Smooth muscle cell (in vitro differentiated cells): ENCODE data around the gene NCF4. TPM values are rescaled to one million over a fixed set of nuclear protein-coding genes. Genes with fewer than 3 reads are reported as not detected.

Experiments used
- DNase-seq: peaks from one replicate; lab custom pipeline; 2025; ENCODE audit not compliant: unreplicated experiment; lab: John Stamatoyannopoulos, UW
- H2AFZ ChIP-seq: fragments of 200-600 bp; sonication (generic); 2 replicates; pipeline ENCODE4 v1.6.0; 2016; ENCODE audit warnings: antibody characterized with exemption, low read depth, mild to moderate bottlenecking
- H3F3A ChIP-seq: fragments of 200-600 bp; sonication (generic); 2 replicates; pipeline ENCODE4 v1.6.0; 2017; ENCODE audit warnings: antibody characterized with exemption, low read depth
- H3K27ac ChIP-seq: fragments of 200-600 bp; sonication (generic); 2 replicates; pipeline ENCODE4 v1.5.1; 2016; ENCODE audit warnings: low read depth, mild to moderate bottlenecking
- H3K27me3 ChIP-seq: fragments of 200-600 bp; sonication (generic); 2 replicates; pipeline ENCODE4 v1.6.1; 2016; ENCODE audit warnings: low read depth, mild to moderate bottlenecking
- H3K36me3 ChIP-seq: fragments of 200-600 bp; sonication (generic); 2 replicates; pipeline ENCODE4 v1.5.1; 2016; ENCODE audit warnings: low read depth
- H3K4me1 ChIP-seq: fragments of 200-600 bp; sonication (generic); 2 replicates; pipeline ENCODE4 v1.5.1; 2016; ENCODE audit warnings: low read depth
- H3K4me2 ChIP-seq: fragments of 200-600 bp; sonication (generic); 2 replicates; pipeline ENCODE4 v1.6.0; 2016; ENCODE audit warnings: mild to moderate bottlenecking
- H3K4me3 ChIP-seq: fragments of 200-600 bp; sonication (generic); 2 replicates; pipeline ENCODE4 v1.5.1; 2016; ENCODE audit warnings: mild to moderate bottlenecking
- H3K79me2 ChIP-seq: fragments of 200-600 bp; sonication (generic); 2 replicates; pipeline ENCODE4 v1.6.0; 2016; ENCODE audit warnings: low read depth, mild to moderate bottlenecking
- H3K9ac ChIP-seq: fragments of 200-600 bp; sonication (generic); 2 replicates; pipeline ENCODE4 v1.6.0; 2016; ENCODE audit warnings: low read depth
- H3K9me3 ChIP-seq: fragments of 200-600 bp; sonication (generic); replicated peaks from 2 replicates; pipeline ENCODE4 v1.5.1; 2016; ENCODE audit warnings: low read depth
- H4K20me1 ChIP-seq: fragments of 200-600 bp; sonication (generic); 2 replicates; pipeline ENCODE4 v1.6.0; 2016; ENCODE audit warnings: low read depth
- WGBS: methylation state at CpG from one replicate; pipeline ENCODE4 v1.1.7; 2016; ENCODE audit warnings: low lambda C conversion rate; 5-methylcytosine and 5-hydroxymethylcytosine counted together
- polyA plus RNA-seq: library from polyadenylated mRNA; unstranded; fragments of >200 nt; fragmentation: Nextera tagmentation; extraction: Ambion mirVana; gene quantifications from 2 replicates; pipeline ENCODE4 v1.2.1, GENCODE V29; 2016
- total RNA-seq: library from RNA; depleted of rRNA; stranded (reverse); fragments of >200 nt; gene quantifications from 2 replicates; pipeline ENCODE4 v1.2.3, GENCODE V29; 2014
- TF ChIP-seq, protein P1 (sequence below): fragments of 200-600 bp; sonication (generic); IDR thresholded peaks from 2 replicates; pipeline ENCODE4 v1.5.1; 2017; ENCODE audit warnings: borderline replicate concordance, mild to moderate bottlenecking, antibody characterized with exemption; ENCODE audit not compliant: insufficient read depth, poor library complexity, severe bottlenecking

Gene NCF4
- total and polyA plus RNA-seq, 2 experiments from 2014 or later, result 0.15 TPM; not detected in 1

DNA sequence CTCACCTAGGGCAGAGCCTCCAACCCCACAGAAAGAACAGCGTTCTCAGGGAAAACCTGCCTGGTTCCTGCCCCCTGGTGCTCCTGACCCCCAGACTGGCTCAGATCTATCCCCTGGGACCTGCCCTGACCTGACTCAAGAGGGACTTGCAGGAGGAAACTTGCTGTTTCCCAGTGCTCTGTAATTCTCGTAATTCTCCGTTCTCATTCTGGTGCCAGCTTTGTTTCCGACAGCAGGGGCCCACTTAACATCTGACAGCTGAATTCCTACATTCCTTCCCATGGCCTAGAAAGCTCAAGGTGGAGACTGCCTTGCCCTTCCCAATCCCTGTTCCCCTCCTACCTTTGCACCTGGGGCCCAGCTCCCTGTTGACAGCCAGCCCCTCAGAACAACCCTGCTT lies 40.1 kb downstream of the NCF4 start:
- Histone ChIP-seq H2AFZ (no peak overlapping the region), H3K4me2 (no peak overlapping the region), H3K4me3 (no peak overlapping the region), H3F3A (no peaks in the 10 kb centered on the region), H3K79me2 (no peaks in the 10 kb centered on the region), H3K27ac (no peak overlapping the region), H3K9me3 (no peaks in the 10 kb centered on the region), H3K36me3 (no peaks in the 10 kb centered on the region), H3K9ac (no peak overlapping the region), H3K27me3 (peaks cover 4% of the 10 kb centered on the region), H4K20me1 (no peaks in the 10 kb centered on the region), H3K4me1 (no peaks in the 10 kb centered on the region)
- TF ChIP-seq, protein P1, sequence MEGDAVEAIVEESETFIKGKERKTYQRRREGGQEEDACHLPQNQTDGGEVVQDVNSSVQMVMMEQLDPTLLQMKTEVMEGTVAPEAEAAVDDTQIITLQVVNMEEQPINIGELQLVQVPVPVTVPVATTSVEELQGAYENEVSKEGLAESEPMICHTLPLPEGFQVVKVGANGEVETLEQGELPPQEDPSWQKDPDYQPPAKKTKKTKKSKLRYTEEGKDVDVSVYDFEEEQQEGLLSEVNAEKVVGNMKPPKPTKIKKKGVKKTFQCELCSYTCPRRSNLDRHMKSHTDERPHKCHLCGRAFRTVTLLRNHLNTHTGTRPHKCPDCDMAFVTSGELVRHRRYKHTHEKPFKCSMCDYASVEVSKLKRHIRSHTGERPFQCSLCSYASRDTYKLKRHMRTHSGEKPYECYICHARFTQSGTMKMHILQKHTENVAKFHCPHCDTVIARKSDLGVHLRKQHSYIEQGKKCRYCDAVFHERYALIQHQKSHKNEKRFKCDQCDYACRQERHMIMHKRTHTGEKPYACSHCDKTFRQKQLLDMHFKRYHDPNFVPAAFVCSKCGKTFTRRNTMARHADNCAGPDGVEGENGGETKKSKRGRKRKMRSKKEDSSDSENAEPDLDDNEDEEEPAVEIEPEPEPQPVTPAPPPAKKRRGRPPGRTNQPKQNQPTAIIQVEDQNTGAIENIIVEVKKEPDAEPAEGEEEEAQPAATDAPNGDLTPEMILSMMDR, result no peak
- WGBS, result 34% methylated on average over 4 of the region's 4 CpGs
- DNase-seq, result no peak

DNA sequence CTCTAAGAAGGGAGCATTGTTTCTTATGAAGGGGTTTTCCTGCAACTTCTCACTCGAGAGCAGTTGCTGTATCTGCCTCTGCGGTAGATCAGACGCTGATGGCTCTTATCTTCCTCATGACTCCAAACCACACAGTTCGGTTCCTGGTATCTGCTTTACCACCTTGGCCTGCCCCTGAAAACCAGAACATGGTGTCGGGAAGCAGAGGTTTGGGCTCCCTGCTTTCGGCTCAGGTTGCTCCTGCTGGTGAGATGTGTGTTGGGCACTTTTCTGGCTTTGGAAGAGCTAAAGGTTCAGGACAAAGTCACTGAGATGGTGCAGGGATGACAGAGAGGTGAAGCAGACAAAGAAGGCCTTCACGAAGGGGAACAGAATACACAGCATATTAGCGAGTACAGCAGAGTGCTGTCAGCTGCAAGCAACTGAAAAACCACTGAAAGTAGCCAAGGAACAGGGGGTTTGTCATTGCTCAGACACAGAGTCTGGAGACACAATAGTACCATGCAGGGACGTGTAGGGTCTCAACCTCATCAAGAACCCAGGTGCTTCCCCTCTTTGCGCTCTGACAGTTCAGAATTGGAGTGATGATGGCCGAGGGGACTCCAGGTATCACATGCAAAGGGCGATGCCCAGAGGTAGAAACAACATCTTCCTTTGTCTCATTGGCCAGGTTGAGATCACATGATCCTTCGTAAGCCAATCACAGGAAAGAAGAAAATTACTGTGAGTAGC lies 40.8 kb downstream of the NCF4 start:
- TF ChIP-seq, protein P1, result no peak
- WGBS, result 85% methylated on average over 13 of the region's 13 CpGs
- peaks cover 4% of the 10 kb centered on the region for H3K27me3 ChIP-seq

DNA sequence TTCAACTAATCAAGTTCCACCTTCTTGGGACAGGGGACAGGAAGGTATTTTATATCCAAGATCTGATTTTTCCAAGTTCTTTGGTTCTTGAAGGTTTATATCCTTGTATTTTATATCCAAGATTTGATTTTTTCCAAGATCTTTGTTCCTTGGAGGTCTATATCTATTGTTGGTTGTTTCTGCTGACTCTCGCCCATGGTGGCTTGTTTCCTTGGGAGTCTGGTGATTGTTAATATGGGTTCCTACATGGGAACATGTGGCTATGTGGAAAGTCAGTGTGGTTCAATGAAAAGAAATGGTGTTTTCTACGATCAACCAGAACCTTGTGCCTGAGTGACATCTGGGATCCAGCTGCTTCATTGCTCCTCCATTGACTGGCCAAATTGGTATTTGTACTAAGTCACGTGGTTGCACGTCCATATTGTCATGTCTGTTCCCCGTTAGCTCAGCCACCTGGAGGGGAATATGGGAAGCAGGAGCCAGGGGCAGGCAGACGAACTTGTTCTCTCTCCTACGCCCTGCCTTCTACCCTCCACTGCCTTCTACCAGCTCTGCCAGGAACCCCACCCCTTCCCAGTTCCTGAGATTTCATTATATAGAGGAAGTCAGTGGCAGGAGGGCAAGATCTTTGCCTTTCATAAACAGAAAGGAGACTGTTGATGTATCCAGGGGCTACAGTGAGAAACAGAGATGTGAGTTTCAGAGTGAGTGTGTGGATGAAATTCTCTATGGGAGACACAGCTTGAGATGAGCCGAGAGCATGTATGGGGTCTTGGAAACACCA lies 41.5 kb downstream of the NCF4 start:
- no peak overlapping the region for H3K4me2 ChIP-seq
- H3K9ac ChIP-seq, result no peak overlapping the region
- no peak overlapping the region for H2AFZ ChIP-seq
- TF ChIP-seq, protein P1, result no peak
- no peaks in the 10 kb centered on the region for H3F3A ChIP-seq
- no peaks in the 10 kb centered on the region for H3K79me2 ChIP-seq
- WGBS, result 86% methylated on average over 8 of the region's 8 CpGs
- H3K27me3 ChIP-seq, result peaks cover 4% of the 10 kb centered on the region
- no peak overlapping the region for H3K27ac ChIP-seq
- H3K4me3 ChIP-seq, result no peak overlapping the region
- H4K20me1 ChIP-seq, result no peaks in the 10 kb centered on the region
- H3K9me3 ChIP-seq, result no peaks in the 10 kb centered on the region
- H3K4me1 ChIP-seq, result no peaks in the 10 kb centered on the region
- H3K36me3 ChIP-seq, result no peaks in the 10 kb centered on the region
- DNase-seq, result no peak

More for the DNA sequence above, 40.8 kb downstream of the NCF4 start:
- H3K9ac ChIP-seq, result no peak overlapping the region
- H3K79me2 ChIP-seq, result no peaks in the 10 kb centered on the region
- H3K27ac ChIP-seq, result no peak overlapping the region
- no peak overlapping the region for H3K4me3 ChIP-seq
- DNase-seq, result no peak
- H3K4me2 ChIP-seq, result no peak overlapping the region
- no peaks in the 10 kb centered on the region for H3K4me1 ChIP-seq
- no peaks in the 10 kb centered on the region for H3K36me3 ChIP-seq
- no peaks in the 10 kb centered on the region for H4K20me1 ChIP-seq
- no peak overlapping the region for H2AFZ ChIP-seq
- no peaks in the 10 kb centered on the region for H3K9me3 ChIP-seq
- H3F3A ChIP-seq, result no peaks in the 10 kb centered on the region
